ENCODE data around the gene UBE2I.

DNA sequence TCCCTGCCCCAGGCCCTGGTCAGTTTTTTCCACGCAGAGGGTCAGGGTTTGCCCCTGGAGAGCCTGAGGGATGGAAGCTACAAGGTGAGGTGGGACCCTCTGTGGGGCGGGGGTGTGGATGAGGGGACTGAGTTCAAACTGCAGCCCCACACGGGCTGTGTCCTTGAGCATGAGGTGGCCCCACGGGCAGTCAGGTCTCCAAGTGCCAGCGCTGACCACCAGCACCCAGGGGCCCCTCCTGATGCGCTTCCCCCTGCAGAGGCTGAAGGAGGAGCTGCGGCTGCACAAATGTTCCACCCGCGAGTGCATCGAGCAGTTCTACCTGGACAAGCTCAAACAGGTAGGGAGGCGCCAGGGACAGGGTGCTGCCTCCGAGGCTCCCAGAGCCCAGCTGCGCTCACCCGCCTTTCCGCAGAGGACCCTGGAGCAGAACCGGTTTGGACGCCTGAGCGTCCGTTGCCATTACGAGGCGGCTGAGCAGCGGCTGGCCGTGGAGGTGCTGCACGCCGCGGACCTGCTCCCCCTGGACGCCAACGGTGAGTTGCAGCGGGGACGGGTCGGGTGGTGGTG is 37.9 kb downstream of the UBE2I start:
- TF ChIP-seq, protein P1, sequence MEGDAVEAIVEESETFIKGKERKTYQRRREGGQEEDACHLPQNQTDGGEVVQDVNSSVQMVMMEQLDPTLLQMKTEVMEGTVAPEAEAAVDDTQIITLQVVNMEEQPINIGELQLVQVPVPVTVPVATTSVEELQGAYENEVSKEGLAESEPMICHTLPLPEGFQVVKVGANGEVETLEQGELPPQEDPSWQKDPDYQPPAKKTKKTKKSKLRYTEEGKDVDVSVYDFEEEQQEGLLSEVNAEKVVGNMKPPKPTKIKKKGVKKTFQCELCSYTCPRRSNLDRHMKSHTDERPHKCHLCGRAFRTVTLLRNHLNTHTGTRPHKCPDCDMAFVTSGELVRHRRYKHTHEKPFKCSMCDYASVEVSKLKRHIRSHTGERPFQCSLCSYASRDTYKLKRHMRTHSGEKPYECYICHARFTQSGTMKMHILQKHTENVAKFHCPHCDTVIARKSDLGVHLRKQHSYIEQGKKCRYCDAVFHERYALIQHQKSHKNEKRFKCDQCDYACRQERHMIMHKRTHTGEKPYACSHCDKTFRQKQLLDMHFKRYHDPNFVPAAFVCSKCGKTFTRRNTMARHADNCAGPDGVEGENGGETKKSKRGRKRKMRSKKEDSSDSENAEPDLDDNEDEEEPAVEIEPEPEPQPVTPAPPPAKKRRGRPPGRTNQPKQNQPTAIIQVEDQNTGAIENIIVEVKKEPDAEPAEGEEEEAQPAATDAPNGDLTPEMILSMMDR (IDR thresholded peaks at IDR 0.05; ENCODE audit: insufficient read depth, low read length) = no peak
- no peak for TF ChIP-seq POLR2AphosphoS5 (IDR thresholded peaks at IDR 0.05; ENCODE audit: low read depth)
- TF ChIP-seq, protein P2, sequence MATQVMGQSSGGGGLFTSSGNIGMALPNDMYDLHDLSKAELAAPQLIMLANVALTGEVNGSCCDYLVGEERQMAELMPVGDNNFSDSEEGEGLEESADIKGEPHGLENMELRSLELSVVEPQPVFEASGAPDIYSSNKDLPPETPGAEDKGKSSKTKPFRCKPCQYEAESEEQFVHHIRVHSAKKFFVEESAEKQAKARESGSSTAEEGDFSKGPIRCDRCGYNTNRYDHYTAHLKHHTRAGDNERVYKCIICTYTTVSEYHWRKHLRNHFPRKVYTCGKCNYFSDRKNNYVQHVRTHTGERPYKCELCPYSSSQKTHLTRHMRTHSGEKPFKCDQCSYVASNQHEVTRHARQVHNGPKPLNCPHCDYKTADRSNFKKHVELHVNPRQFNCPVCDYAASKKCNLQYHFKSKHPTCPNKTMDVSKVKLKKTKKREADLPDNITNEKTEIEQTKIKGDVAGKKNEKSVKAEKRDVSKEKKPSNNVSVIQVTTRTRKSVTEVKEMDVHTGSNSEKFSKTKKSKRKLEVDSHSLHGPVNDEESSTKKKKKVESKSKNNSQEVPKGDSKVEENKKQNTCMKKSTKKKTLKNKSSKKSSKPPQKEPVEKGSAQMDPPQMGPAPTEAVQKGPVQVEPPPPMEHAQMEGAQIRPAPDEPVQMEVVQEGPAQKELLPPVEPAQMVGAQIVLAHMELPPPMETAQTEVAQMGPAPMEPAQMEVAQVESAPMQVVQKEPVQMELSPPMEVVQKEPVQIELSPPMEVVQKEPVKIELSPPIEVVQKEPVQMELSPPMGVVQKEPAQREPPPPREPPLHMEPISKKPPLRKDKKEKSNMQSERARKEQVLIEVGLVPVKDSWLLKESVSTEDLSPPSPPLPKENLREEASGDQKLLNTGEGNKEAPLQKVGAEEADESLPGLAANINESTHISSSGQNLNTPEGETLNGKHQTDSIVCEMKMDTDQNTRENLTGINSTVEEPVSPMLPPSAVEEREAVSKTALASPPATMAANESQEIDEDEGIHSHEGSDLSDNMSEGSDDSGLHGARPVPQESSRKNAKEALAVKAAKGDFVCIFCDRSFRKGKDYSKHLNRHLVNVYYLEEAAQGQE (IDR thresholded peaks at IDR 0.05; ENCODE audit: insufficient replicate concordance, low read depth) = no peak
